Activated CD8-positive, alpha-beta memory T cell treated with anti-CD3 and anti-CD28 coated beads, Interleukin-2, amount 10 ng/mL, durations not matched to agents 7 days and 5 days (primary cell): Measurements from ENCODE around the gene SNRPN. TPM values are rescaled to one million over a fixed set of nuclear protein-coding genes. Genes with fewer than 3 reads are reported as not detected.

Experiments
- ATAC-seq: fragments of 150-1000 bp; cut with Tn5 transposase; one replicate; pipeline ENCODE4 v1.10.0; 2021; ENCODE audit warnings: moderate library complexity
- CTCF ChIA-PET: fragments of 350-600 bp; sonication (Branson Sonifier 250); formaldehyde crosslinking; loops from one replicate; lab custom pipeline; 2021; ENCODE audit warnings: antibody characterized with exemption; lab: Charles Lee
- DNase-seq: peaks from one replicate; pipeline ENCODE4 v3.0.0-alpha.2; 2020
- H3K27ac Mint-ChIP-seq: one replicate; pipeline ENCODE4 v1.8.0; 2021; ENCODE audit warnings: mild to moderate bottlenecking, mixed read lengths
- H3K27me3 Mint-ChIP-seq: one replicate; pipeline ENCODE4 v1.8.0; 2021; ENCODE audit warnings: mixed read lengths
- H3K36me3 Mint-ChIP-seq: one replicate; pipeline ENCODE4 v1.8.0; 2021; ENCODE audit warnings: mild to moderate bottlenecking, mixed read lengths
- H3K4me1 Mint-ChIP-seq: one replicate; pipeline ENCODE4 v1.8.0; 2021; ENCODE audit warnings: mixed read lengths
- H3K4me3 Mint-ChIP-seq: one replicate; pipeline ENCODE4 v1.8.0; 2021; ENCODE audit warnings: mild to moderate bottlenecking, moderate library complexity, mixed read lengths
- H3K9me3 Mint-ChIP-seq: one replicate; pipeline ENCODE4 v1.8.0; 2022; ENCODE audit warnings: low read depth, mixed read lengths
- total RNA-seq, 2 experiments: library from RNA; stranded (reverse); gene quantifications; one replicate each; pipeline ENCODE4 v1.2.3, GENCODE V29; 2021

SNRPN gene
- total RNA-seq, 2 experiments from 2014 or later: 44.0 to 47.2 TPM

DNA sequence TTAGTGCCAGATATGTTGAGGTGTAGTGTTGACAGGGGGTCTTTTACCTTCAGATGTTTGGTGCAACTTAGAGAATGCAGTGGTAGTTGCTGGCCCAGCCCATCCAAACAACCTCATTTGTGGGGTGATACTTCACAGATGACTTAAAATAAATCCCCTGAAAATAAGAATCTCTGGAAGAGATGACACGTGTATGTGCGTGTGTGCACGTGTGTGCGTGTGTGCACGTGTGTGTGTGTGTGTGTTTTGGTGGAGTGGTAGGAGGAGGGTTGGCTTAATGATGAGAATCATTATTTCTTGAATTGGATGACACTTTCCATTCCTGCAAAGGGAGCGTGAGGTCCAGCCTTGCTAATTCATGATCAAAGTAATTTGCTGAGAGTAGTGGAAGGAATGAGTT lies 31.9 kb downstream of the SNRPN start:
- Mint-ChIP-seq H3K9me3 (peaks cover 38% of the 10 kb centered on the region), H3K27me3 (no peaks in the 10 kb centered on the region), H3K4me1 (no peaks in the 10 kb centered on the region), H3K4me3 (no peak overlapping the region), H3K27ac (no peak overlapping the region), H3K36me3 (peaks cover 73% of the 10 kb centered on the region)
- CTCF ChIA-PET: no interaction called here
- ATAC-seq: no peak
- DNase-seq: no peak

DNA sequence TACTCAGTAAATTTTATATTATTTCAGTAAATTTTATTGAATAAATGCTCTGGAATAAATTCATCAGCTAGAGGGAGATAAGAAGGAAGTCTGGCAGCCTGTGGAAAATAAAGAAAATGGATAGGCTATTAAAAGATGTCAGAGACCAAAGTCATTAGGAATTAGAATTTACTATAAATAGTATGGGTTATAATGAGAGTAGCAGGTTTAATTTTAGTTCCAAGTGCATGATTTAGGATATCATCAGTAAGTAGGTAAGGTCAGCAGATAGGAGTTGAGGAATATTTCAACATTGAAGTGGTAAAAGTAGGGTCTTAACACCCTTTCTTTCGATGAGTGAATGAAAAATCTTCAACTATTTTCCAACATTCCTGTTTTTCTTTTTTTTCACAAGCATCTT lies 64.6 kb downstream of the SNRPN start:
- no peak for ATAC-seq
- CTCF ChIA-PET: no interaction called here
- peaks cover 36% of the 10 kb centered on the region for H3K9me3 Mint-ChIP-seq
- H3K4me1 Mint-ChIP-seq: no peaks in the 10 kb centered on the region
- DNase-seq: no peak
- H3K36me3 Mint-ChIP-seq: peaks cover 39% of the 10 kb centered on the region
- H3K27me3 Mint-ChIP-seq: no peaks in the 10 kb centered on the region
- H3K27ac Mint-ChIP-seq: no peak overlapping the region
- no peak overlapping the region for H3K4me3 Mint-ChIP-seq

DNA sequence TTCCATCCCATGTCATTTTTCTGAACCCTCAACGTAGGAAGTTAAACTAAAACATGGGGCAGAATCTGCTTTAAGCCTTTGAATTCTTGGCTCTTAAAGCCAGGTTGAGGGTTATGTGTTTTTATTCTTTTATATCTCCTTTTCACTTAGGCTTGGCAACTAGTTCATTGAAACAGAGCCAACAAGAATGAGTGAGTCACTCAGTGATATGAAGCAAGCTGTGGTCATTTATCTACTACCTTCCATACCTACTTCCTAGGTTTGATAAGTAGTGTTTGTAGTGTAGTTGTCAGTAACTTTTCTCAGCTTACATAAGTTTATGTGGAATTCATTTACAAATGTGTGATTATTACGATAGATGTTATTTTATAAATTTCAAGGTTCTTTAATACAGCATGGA lies 67.4 kb downstream of the SNRPN start:
- no peak for ATAC-seq
- no peak overlapping the region for H3K27ac Mint-ChIP-seq
- H3K9me3 Mint-ChIP-seq: peaks cover 40% of the 10 kb centered on the region
- H3K27me3 Mint-ChIP-seq: no peaks in the 10 kb centered on the region
- H3K4me3 Mint-ChIP-seq: no peak overlapping the region
- DNase-seq: no peak
- peaks cover 40% of the 10 kb centered on the region for H3K36me3 Mint-ChIP-seq
- H3K4me1 Mint-ChIP-seq: no peaks in the 10 kb centered on the region
- CTCF ChIA-PET: no interaction called here

Other genes starting within 250 kb of the SNRPN start
- 10 to 100 TPM; 14.8 to 23.3 TPM for gene SNURF, start within 50 bp of the SNRPN start, total RNA-seq